Measurements from ENCODE around the gene FXYD4.
A peak's percentile ranks its signal among the peaks of the same experiment; 100 is the strongest.
"Not testable (repeated sequence)": the region's sequence is repeated elsewhere in the genome, so short reads cannot be mapped to it uniquely, and the experiment has no call there.

Gene FXYD4

DNA sequence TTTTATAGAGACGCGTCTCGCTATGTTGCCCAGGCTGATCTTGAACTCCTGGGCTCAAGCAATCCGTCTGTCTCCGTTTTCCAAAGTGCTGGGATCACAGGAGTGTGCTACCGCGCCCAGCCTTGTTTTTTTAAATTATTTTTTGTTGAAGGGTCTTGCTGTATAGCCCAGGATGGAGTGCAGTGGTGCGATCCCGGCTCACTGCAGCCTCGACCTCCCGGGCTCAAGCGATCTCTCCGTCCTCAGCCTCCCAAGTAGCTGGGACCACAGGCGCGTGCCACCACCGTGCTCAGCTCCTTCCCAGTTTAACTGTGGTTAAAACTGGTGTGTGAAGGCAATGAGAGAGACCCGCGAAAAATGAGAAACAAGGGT, 48.5 kb downstream of the FXYD4 start:
- no peak for TF ChIP-seq CTCF (IDR thresholded peaks at IDR 0.05; ENCODE audit: borderline replicate concordance, insufficient read depth, low read depth, low read length)
- H3K4me3 ChIP-seq (ENCODE audit: low read depth, low read length): no peak overlapping the region

DNA sequence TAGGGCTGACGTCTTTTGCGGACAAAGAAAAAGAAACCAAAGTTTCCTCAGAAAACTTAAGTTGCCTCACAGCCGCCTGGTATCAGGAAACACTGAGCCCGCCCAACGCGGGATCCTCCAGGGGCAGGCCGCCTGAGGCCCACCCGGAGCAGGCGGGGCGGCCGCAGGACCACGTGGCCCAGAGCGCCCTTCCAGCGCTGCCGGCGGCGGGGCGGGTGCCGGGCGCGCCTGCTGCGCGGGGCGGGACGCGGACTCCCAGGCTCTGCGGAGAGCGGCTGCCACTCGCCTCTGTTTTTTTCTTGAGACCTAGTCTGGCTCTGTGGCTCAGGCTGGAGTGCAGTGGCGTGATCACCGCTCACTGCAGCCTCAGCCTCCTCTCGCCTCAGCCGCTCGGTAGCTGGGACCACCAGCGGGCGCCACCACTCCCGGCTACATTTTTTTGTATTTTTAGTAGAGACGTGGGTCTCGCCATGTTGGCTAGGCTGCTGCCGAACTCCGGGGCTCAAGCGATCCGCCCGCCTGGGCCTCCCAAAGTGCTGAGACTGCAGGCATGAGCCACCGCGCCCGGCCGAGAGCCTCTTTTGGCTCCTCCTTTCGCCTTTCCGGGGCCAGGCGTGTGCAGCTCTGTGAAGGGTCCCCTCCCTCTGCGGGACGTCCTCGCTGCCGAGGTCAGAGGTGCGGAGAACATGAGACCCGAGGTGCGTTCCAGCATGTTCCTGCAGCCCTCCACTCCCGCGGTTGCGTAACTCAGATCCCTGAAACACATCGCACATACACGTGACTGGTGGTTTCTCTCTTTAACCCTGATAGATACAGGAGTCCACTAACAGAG, 49.1 kb downstream of the FXYD4 start:
- TF ChIP-seq CTCF (IDR thresholded peaks at IDR 0.05; ENCODE audit: borderline replicate concordance, insufficient read depth, low read depth, low read length): no peak
- peak overlapping the region; percentile 48 for H3K4me3 ChIP-seq (ENCODE audit: low read depth, low read length)

DNA sequence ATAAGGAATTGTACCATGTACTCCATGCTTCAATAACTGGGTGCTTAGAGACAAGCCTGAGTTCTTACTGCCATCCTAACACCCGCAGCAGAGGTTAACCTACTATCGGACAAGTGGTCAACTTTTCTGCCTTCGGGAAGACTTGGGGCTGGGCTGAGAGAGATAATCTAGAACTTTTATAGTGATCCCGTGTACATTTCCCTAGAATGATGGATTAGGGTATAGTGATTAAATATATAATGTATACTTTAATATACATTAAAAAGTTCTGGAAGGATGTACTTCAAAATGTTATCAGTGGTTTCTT, 49.7 kb downstream of the FXYD4 start:
- no peak for TF ChIP-seq CTCF (IDR thresholded peaks at IDR 0.05; ENCODE audit: borderline replicate concordance, insufficient read depth, low read depth, low read length)
- H3K4me3 ChIP-seq (ENCODE audit: low read depth, low read length): peak overlapping the region; percentile 48

DNA sequence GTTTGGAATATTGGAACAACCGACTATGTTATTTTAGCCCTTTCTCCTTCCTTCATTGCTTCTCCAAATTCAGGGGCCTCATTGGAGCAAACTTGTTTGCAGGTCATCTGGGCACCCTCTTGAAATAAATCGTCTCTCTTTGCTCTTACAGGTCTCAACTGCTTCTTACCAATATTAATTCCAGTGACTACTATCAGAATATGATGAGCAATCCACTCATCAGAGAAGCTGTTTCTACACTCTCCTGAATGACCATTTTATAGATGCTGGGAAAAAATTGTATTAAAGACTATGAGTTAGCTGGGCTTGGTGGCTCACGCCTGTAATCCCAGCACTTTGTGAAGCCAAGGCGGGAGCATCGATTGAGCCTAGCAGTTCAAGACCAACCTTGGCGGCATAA, 50.1 kb downstream of the FXYD4 start:
- H3K4me3 ChIP-seq (ENCODE audit: low read depth, low read length): no peak overlapping the region
- no peak for TF ChIP-seq CTCF (IDR thresholded peaks at IDR 0.05; ENCODE audit: borderline replicate concordance, insufficient read depth, low read depth, low read length)

GRCh38 chr10:43421944-43422343, 50.5 kb downstream of the FXYD4 start:
- not testable (repeated sequence) for H3K4me3 ChIP-seq (ENCODE audit: low read depth, low read length)

- no peak for TF ChIP-seq CTCF (IDR thresholded peaks at IDR 0.05; ENCODE audit: borderline replicate concordance, insufficient read depth, low read depth, low read length)
Observed at GRCh38 chr10:43424416-43424815, 53.0 kb downstream of the FXYD4 start.

More at GRCh38 chr10:43424416-43424815, 53.0 kb downstream of the FXYD4 start:
- no peak overlapping the region for H3K4me3 ChIP-seq (ENCODE audit: low read depth, low read length)
